Retina (tissue), 1 donor: Measurements from ENCODE around the gene AKR1B1.
"Not testable (repeated sequence)": the region's sequence is repeated elsewhere in the genome, so short reads cannot be mapped to it uniquely, and the experiment has no call there.

Experiments used
- DNase-seq: peaks from one replicate; pipeline ENCODE4 v3.0.0-alpha.2; 2016

Gene AKR1B1

GRCh38 chr7:134458806-134459698 lies at the start of gene AKR1B1:
Gene AKR1B1 (minus strand): TSS chr7:134459100. CDS start chr7:134459062, 38 bp downstream.
- DNase-seq, result peak; percentile 98

- no peak for DNase-seq
These were observed 47.0 kb upstream of the AKR1B1 start for GRCh38 chr7:134505856-134506255.

GRCh38 chr7:134504660-134505164 lies 45.8 kb upstream of the AKR1B1 start:
- DNase-seq, result no peak

- DNase-seq, result no peak
These were observed 43.8 kb upstream of the AKR1B1 start for GRCh38 chr7:134502463-134503371.

- no peak for DNase-seq
These were observed 42.1 kb upstream of the AKR1B1 start for GRCh38 chr7:134500982-134501381.

DNA sequence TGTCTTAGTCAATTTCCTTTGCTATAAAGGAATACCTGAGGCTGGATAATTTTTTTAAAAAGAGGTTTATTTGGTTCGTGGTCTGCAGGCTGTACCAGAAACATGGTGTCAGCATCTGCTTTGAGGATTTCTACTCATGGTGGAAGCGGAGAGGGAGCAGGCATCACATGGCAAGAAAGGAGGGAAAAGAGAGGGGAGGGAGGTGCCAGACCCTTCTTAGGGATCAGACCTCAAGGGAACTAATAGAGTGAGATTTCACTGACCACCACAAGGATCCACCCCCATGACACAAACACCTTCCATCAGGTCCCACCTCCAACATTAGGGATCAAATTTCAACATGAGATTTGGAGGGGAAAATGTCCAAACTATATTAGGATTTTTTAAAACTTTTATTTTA lies 41.5 kb upstream of the AKR1B1 start:
- no peak for DNase-seq

DNA sequence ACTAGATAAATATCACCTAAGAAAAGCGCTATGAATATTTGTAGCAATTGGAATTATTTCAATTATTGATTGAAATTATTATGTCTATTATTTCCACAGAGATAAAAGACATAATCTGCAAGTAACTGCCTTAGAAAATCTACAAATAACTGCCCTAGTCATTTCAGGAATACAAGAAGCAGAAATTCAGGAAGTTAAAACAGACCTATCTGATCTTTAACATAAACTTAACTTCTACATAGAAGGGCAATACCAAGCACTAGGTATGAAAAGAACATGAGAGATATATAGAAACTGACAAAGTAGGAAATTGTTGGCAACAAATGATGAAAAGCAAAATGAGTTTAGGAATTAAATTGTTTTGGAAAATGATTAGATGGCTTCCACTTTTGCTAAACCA lies 36.6 kb upstream of the AKR1B1 start:
- no peak for DNase-seq

DNA sequence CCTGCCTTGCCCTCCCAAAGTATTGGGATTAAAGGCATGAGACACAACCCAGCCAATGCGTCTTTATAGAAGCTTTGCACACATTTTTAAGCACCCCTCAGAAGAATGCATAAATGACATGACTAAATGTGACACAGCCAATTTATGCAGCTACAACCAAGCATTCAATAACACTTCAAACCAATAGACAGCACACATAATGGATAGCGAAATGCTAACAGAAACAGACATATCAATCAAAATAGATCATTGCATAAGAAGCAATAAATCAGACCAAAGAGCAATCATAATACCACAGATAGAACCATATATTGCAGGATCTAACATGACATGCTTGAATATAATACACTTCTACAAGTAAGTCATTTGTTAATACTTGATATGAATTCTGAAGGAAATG lies 34.2 kb upstream of the AKR1B1 start:
- DNase-seq, result no peak

- not testable (repeated sequence) for DNase-seq
These were observed 28.8 kb upstream of the AKR1B1 start for GRCh38 chr7:134487721-134488120.

GRCh38 chr7:134485203-134485602 lies 26.3 kb upstream of the AKR1B1 start:
- no peak for DNase-seq

DNA sequence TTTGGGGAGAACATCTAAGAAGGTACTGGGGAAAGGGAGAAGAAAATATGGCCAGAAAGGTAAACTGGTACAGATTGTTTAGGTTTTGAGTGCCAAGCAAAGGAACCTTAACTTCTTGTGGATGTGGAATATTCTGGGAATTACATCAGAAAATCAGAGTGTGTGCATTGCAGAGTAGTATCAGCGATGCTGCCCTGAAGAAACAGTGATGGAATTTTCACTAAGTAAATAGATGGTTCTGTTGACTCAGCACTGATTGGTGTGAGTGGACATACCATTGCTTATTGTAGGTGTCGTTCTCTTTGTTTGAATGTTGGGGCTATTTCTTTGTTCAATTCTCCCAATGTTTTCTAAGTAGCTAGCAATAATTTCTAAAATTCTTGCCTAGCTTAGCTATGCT lies 24.4 kb upstream of the AKR1B1 start:
- no peak for DNase-seq

DNA sequence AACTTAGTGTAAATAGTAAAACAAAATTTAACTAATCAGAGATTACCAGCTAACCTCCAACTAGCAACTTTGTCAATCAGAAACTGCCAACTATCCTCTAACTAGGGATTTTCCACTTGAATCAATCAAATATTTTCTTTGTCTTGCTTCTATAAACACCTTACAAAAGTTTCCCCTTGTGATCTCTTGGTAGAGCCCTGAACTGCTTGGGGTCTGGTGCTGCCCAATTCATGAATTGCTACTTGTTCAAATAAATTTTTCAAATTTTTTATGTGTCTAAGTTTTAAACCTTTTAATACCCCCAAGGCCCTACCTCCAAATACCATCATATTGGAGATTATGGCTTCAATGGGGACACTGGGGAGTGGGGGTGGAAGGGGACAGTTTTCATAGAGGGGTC lies 24.0 kb upstream of the AKR1B1 start:
- DNase-seq, result no peak

DNA sequence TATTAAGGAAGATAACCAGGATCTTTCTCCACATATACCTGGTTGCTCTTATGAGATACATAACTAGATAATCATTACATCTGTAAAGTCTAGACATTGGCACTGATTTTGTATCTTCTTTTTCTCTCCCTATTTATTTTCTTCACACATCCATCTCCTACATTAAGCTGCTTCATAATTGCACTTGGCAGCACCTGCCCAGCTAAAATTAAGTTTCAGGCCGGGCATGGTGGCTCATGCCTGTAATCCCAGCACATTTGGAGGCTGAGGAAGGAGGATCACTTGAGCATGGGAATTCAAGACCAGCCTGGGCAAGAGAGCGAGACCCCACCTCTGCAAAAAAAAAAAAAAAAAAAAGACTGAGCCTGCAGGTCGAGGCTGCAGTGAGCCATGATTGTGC lies 22.3 kb upstream of the AKR1B1 start:
- no peak for DNase-seq

- no peak for DNase-seq
These were observed 21.8 kb upstream of the AKR1B1 start for GRCh38 chr7:134480730-134481129.

DNA sequence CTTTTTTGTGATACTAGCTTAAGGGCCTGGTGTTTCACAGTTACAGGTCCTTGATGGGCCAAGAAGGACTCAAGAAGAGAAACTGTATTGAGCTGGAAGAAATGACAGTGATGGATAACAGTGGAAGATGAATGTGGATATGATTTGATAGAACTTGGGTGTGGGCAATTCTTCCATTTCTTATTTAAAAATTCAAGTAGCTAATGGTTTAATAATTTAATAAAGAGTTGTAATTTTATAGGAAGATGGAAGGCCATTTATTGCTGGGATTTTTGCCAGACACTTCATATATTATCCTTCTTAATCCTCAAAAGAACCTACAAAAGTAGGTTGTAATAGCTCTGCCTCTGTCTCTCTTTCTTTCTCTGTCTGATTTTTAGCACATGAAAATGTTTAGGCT lies 21.3 kb upstream of the AKR1B1 start:
- DNase-seq, result no peak

DNA sequence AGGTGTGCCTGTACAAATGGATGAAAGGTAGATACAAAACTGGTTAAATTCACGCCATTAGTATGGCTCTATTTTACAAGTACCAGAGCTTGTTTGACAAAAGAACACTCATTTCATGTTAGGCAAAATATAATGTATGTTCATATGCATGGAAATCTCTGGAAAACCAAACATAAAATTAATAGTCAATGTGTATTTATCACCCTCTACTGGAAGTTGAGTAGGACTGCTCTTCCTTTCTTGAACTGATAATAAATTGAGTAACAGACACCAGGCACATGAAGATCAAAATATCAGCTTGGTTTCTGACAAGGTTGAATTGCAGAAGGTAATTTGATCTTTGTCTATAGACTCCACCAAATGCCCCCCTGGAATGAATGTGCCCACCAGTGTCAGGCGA lies 19.8 kb upstream of the AKR1B1 start:
- DNase-seq, result no peak

DNA sequence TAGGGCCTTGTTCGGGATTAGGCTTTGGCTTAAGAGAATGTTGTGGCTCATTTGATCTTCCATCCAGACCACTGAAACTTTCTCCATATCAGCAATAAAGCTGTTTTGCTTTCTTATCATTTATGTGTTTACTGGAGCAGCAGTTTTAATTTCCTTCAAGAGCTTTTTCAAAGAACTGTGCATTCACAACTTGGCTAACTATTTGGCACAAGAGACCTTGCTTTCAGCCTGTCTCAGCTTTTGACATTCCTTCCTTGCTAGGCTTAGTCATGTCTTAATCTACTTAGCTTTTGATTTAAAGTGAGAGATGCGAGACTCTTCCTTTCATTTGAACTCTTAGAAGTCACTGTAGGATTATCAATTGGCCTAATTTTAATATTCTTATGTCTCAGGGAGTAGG lies 19.1 kb upstream of the AKR1B1 start:
- no peak for DNase-seq

- DNase-seq, result no peak
These were observed 17.1 kb upstream of the AKR1B1 start for GRCh38 chr7:134476044-134476443.

DNA sequence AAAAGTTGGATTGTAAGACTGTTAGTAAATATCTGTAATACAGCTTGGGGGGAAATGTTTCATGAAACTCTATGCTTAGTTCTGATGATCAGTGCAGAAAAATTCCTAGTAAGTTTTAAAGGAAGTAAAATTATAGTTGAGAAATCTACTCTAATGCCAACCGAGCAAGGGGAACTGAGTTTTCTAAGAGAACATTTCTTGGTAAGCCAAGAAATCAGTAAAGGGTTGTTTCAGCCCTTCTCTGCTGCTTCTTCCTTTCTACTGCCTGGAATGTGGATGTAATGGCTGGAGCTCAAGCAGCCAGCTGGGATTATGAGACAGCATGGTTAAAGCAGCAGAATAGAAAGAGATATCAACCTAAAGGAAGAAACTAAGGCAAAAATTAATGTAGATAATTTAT lies 15.9 kb upstream of the AKR1B1 start:
- no peak for DNase-seq

DNA sequence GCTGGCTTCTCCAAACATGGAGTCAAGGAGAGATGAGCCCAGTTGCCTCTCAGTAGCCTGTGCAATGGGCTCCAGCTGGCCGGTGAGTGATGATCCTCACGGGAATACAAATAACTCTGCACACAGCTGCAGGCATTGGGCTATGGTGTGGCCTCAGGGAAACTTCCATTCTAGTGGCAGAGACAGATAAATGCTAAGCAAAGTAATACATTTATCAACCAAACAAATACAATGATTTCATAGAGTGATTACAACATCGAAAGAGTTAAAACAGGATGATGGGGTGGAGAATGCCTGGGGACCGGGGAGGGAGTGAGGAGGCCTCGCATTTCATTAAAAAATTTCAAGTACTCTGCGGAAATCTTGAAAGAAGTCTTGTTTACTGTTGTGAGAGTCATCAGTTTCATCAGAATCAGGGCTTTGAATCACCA lies 15.0 kb upstream of the AKR1B1 start:
- DNase-seq, result no peak

GRCh38 chr7:134472572-134473244 lies 13.8 kb upstream of the AKR1B1 start:
- no peak for DNase-seq

GRCh38 chr7:134470864-134471263 lies 12.0 kb upstream of the AKR1B1 start:
- no peak for DNase-seq

DNA sequence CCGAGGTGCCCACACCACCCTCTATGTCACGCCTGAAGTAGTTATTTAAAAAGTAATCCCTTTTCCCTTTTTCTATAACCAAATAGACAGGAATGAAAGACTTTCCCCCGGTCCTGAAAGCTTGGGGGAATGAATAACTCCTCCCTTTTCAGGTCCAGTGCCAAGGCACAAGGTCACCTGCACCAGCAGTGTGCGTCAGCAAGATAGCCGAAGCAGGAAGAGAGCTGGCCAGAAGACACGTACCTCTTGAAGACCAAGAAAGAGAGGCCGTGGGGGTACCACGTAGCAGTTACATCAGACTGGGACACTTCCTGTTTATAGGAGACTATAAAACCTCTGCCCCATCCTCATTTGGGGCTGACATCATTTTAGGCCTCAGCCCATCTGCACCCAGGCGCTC lies 10.7 kb upstream of the AKR1B1 start:
- no peak for DNase-seq
